ENCODE measurements around the gene MDH2.
"Not testable (repeated sequence)": the region's sequence is repeated elsewhere in the genome, so short reads cannot be mapped to it uniquely, and the experiment has no call there.

GRCh38 chr7:76101693-76102437, 54.0 kb downstream of the MDH2 start:
- not testable (repeated sequence) for TF ChIP-seq CTCF (IDR thresholded peaks at IDR 0.05; ENCODE audit: poor library complexity); EZH2 (IDR thresholded peaks at IDR 0.05; ENCODE audit: borderline replicate concordance); EZH2phosphoT487 (IDR thresholded peaks at IDR 0.05; ENCODE audit: low read depth, severe bottlenecking, unreplicated experiment)

Data from hepatocyte (in vitro differentiated cells).